NCI-H2227 (cell line): Measurements from ENCODE around the gene MLST8.
A peak's percentile ranks its signal among the peaks of the same experiment; 100 is the strongest.
"Not testable (repeated sequence)": the region's sequence is repeated elsewhere in the genome, so short reads cannot be mapped to it uniquely, and the experiment has no call there.

Experiments
- DNase-seq: peaks from one replicate; lab custom pipeline; 2025; ENCODE audit not compliant: unreplicated experiment; lab: John Stamatoyannopoulos, UW

Gene MLST8

DNA sequence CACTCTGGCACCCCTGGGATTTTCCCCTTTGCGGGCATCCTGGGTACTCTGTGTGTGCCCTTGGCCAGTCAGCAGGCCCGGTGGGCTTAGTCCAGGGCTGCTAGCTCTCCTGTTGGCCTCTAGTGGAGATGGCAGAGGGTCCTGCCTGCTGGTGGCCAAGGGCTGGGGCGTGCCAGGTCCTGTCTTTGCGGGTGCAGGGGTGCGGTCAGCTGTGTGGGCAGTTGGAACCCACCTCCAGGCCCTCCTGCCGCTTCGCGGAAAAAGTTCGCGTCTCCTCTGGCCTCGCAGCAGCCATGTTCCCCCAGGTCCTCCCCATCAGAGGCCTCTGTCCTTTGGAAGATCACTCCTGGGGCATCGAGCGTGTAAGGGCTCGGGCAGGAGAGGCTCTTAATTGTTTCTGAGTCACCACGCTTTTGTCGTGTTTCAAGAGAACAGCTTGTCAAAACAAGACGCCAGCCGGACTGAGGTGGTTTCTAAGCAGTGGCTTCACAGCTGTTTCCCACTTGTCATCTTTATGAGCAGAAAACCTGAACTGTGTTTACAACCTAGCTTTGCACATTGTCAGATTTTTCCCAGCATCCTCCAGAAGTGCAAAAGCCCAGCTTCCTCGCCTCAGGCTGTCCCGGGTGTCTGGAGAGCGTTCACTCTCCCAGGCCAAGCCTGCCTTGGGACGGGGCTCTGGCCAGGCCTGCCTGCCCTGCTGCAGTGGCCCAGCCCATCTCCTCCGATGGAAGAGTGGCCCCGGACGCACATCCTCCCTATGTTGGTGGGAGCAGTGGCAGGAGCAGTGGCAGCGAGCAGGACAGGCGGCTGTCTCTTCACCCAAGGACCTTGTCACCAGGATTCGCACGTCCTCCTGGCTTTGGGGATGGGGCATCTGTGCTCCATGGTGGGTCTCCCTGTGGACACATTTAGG lies 26.0 kb downstream of the MLST8 start:
- peak; percentile 24 for DNase-seq

DNA sequence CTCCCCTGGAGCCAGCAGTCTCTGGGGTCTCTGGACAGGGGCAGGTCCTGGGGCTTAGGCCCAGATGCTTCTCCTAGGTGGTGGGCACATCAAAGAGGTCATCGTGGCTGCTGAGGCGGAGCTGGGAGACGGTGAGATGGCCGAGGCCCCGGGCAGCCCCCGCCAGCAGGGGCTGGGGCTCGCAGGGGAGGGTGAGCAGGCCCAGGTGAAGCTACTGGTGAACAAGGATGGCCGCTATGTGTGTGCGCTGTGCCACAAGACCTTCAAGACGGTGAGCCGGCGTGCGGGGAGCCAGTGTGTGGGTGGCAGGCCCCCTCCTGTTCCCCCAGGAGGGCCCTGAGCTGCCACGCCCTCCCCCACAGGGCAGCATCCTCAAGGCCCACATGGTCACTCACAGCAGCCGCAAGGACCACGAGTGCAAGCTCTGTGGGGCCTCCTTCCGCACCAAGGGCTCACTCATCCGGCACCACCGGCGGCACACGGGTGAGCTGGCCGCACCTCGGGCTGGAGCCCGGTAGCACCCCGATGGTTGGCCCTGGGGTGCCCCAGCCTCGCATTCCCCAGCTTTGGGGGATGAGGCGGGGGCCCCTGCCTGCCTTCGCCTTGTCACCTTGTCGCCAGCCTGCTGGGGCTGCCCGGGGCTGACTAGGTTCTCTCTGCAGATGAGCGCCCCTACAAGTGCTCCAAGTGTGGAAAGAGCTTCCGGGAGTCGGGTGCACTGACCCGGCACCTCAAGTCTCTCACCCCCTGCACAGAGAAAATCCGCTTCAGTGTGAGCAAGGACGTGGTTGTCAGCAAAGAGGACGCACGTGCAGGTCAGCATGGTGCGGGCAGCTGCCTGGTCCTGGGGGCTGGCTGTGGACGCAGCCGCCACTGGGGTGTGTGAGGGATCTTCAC lies 27.1 kb downstream of the MLST8 start:
- no peak for DNase-seq

DNA sequence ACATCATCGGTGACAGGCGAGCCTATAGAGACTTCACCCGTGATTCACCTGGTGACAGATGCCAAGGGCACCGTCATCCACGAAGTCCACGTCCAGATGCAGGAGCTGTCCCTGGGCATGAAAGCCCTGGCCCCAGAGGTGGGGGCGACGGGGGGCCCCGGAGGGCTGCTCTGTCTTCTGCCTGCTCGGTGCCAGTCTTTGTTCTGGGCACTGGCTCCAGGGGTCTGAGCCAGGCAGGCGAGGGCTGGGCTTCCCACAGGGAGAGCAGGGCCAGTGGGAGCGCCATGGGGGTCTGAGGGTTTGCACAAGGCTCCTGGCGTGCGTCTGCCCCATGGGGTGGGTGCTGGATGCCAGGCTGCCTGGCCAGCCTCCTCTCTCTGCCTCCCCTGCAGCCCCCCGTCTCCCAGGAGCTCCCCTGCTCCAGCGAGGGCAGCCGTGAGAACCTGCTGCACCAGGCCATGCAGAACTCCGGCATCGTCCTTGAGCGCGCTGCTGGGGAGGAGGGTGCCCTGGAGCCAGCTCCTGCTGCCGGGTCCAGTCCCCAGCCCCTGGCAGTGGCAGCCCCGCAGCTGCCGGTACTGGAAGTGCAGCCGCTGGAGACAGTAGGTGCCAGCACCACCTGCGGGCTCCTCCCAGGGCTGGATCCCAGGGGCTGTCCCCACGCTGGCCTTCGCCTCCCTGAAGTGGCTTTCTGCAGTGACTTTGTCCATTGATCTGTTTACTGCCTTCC lies 28.0 kb downstream of the MLST8 start:
- DNase-seq = no peak

DNA sequence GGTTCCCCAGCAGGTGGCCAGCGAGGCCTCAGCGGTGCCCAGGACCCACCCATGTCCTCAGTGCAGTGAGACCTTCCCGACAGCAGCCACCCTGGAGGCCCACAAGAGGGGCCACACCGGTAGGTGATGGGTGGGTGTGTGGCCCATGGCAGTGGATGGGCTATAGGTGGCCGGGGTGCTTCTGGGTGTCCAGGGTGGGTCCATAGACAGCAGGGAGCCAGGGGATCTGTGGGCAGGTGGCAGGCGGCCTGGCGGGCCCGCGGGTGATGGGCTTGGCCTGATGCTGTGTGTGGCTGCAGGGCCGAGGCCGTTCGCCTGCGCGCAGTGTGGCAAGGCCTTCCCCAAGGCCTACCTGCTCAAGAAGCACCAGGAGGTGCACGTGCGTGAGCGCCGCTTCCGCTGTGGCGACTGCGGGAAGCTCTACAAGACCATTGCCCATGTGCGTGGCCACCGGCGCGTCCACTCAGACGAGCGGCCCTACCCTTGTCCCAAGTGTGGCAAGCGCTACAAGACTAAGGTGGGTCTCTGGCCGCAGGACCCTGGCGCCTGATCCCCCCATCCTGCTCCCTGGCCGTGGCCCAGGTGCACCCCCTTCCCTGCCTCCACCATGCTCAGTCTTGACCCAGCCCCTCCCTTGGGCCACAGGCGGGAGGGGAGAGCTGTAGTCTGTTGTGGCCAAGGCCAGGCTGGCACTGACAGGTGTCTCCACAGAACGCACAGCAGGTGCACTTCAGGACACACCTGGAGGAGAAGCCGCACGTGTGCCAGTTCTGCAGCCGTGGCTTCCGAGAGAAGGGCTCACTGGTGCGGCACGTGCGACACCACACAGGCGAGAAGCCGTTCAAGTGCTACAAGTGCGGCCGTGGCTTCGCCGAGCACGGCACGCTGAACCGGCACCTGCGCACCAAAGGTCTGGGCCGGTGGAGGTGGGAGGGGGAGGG lies 28.9 kb downstream of the MLST8 start:
- no peak for DNase-seq

DNA sequence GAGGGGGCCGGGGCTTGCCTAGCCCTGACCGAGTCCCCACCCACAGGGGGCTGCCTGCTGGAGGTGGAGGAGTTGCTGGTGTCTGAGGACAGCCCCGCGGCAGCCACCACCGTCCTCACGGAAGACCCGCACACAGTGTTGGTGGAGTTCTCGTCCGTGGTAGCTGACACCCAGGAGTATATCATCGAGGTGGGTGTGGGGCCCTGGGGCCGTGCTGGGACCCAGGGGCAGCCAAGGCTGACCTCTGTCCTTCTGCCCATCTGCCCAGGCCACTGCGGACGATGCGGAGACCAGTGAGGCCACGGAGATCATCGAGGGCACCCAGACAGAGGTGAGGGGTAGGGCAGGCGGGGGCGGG lies 29.5 kb downstream of the MLST8 start:
- no peak for DNase-seq

DNA sequence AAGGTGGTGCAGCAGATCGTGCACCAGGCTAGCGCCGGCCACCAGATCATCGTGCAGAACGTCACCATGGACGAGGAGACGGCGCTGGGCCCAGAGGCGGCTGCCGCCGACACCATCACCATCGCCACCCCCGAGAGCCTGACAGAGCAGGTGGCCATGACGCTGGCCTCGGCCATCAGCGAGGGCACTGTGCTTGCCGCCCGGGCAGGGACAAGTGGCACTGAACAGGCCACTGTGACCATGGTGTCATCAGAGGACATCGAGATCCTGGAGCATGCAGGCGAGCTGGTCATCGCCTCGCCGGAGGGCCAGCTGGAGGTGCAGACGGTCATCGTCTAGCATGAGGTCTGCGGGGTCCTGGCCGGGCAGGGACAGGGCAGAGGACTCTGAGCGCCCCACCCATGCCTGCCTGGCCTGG lies 30.0 kb downstream of the MLST8 start:
- no peak for DNase-seq

DNA sequence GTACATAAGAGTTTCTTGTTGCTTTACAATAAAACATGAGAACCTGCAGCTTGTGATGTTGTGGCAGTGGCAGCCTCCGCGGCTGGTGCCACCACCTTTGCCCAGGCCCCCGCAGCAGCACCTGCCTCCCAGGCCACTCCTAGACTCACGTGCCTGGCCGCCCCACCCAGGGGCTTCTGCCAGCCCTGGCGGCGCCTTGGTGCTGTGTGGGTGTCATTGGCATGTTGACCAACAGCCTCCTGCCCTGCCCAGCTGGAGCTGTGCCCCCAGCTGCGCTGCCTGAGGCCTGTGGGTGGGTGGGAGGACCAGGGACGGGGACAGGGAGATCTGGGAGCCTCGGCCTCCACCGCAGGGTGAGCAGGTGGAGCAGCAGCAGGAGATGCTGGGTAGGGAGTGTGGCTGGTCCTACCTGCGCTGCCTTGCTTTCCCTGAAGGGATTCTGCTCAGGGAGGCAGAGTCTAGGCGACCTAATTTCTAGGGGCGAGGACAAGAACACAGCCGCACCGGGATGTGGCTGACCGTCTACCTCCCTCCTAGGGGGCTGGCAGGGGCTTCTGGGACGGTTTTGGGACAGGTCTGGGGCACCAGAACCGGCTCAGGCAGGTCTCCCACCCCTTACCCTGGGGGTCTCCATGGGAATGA lies 30.6 kb downstream of the MLST8 start:
- DNase-seq = no peak

DNA sequence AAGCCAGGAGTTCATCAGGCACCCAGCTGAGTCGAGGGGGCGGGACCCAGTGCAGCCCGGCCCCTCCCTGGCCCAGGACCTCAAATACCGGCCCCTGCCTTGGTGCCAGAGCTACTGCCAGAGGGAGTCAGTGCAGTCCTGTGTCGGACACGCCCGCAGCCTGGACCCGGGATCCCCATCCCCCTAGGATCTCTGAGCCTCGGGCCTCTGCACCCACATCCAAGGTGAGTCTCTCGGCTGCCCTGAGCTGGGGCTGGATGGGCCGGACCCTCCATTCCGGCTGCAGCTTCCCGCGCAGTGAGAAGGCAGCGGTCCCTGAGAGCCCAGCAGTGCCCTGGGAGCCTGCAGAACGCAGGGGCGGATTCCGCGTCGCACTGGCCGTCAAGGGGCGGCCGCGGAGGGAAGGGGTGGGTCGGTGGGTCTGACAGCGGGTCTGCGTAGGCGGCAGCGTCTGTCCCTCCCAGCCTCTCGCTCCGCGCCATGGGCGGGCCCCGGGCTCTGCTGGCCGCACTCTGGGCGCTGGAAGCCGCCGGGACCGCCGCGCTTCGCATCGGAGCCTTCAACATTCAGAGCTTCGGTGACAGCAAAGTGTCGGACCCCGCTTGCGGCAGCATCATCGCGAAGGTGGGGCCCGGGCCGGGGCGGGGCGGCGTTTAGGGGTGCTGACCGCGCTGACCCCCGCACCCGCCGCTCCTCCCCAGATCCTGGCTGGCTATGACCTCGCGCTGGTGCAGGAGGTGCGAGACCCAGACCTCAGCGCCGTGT lies 31.3 kb downstream of the MLST8 start, which contains the start of gene DNASE1L2:
Gene DNASE1L2 (plus strand): TSS at position 108 of the 765 bp plus-strand sequence. CDS start 373 bp downstream, at position 481.
- DNase-seq = peak; percentile 74

DNA sequence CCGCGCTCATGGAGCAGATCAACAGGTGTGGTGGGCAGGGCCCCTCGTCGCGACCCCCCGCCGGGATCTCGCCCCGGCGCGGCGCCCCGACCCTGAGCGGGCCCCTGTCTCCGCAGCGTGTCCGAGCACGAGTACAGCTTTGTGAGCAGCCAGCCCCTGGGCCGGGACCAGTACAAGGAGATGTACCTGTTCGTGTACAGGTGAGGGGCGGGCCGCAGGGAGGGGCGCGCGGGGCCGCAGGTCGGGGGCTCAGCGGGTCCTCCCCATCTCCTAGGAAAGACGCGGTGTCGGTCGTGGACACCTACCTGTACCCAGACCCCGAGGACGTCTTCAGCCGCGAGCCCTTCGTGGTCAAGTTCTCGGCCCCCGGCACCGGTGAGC lies 31.8 kb downstream of the MLST8 start:
- DNase-seq = no peak

DNA sequence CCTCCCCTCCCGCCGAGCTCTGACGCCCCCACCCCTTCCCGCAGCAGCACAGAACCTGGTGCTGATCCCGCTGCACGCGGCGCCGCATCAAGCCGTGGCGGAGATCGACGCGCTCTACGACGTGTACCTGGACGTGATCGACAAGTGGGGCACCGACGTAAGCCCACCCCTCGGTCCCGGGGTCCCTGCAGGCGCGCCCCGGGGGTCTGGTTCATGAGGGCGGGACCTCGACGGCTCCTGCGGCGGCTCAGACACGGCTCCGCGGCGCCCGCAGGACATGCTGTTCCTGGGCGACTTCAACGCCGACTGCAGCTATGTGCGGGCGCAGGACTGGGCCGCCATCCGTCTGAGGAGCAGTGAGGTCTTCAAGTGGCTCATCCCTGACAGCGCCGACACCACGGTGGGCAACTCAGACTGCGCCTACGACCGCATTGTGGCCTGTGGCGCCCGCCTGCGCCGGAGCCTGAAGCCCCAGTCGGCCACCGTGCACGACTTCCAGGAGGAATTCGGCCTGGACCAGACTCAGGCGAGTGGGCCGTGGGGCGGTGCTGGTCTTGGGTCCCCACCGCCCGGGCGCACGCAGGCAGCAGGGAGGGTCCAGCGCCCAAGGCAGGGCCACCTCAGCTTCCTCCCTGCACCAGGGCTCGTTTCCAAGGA lies 32.4 kb downstream of the MLST8 start:
- DNase-seq = no peak

DNA sequence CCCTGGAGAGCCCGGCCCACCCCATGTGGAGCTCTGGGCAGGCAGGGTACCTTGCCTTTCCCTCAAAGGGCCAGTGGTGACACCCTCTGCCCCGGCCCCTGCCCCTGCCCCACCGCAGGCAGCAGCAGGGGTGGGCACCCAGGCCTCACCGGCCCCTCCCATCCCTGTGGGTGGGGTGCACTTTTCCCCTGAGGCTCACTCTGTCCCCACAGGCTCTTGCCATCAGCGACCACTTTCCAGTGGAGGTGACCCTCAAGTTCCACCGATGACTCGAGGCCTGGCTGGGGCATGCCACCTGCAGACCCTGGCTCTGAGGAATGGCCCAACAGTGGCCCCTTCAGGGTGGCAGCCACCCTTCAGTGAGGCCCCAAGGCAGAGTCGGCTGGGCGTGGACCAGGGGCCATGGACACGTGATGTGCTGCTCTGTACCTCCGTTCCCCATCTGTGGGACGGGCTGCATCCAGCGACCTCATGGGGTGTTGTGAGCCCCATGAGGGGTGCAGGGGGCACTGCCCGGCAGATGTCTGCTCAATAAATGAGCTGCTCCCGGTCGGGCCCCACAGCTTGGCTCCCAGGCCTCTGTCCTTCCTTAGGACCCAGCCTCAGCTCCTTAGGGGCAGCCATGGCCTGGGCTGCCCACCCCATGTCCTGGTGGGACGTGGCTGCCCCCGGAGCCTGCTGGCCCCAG lies 33.0 kb downstream of the MLST8 start:
- no peak for DNase-seq

DNA sequence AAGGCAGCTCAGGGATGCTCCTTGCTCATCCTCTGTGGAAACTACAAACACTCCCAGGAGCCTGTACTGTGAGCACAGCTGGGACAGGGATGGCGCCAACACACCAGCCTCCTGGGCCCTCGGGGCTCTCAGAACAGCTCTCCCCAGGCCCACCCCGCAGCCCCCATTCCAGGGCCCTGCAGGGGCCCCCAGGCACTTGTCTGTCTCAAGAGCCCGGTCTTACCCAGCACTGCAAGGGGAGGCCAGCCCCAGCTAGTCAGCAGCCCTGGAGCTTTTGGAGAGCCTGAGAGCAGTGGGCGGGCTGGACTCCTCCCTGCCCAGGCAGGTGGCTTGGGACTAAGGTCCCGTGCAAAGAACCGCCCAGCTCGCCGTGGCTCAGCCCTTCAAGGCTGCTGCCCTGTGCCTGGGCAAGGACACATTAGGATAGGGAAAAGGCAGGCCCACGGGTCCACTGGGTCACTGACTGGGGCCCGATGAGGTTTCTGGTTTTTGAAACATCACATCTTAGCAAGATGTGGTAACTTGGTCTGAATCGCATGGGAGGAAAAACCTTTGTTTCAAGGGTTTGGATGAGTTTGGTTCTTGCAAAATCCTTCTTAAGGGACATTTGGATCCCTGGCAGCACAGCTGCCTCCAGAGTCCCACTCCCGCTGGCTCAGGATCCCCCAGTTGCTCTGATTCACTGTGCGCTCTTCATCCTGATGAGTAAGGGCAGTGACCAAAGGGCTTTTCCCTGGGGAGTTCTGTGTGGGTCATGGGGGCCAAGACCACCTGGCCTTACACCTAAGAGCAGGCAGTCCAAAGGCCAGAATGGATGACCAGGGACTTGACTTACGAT lies 33.8 kb downstream of the MLST8 start:
- peak; percentile 19 for DNase-seq

DNA sequence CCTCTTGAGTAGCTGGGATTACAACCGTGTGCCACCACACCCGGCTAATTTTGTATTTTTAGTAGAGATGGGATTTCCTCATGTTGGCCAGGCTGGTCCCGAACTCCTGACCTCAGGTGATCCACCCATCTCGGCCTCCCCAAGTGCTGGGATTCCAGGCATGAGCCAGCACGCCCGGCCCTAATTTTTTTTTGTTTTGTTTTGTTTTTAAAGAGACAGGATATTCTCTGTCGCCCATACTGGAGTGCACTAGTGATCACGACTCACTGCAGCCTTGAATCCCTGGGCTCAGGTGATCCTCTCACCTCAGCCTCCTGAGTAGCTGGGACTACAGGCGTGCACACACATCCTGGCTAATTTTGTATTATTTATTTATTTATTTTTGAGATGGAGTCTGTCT lies 35.1 kb downstream of the MLST8 start:
- DNase-seq = not testable (repeated sequence)

DNA sequence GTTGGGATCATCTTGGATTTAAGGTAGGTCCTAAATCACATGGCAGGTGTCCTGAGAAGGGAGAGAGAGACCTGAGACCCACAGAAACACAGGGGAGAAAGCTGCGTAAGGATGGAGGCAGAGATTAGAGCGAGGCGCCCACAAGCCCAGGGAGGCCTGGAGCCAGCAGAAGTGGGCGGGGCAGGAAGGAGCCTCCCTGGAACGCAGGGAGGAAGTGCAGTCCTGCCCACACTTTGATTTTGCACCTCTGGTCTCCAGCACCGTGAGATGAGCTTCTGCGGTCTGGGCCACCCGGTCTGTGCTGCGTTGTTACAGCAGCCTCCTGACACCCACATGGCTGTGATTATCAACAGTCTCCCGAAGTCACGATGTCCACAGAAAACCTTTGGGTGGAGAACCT lies 37.3 kb downstream of the MLST8 start:
- no peak for DNase-seq

DNA sequence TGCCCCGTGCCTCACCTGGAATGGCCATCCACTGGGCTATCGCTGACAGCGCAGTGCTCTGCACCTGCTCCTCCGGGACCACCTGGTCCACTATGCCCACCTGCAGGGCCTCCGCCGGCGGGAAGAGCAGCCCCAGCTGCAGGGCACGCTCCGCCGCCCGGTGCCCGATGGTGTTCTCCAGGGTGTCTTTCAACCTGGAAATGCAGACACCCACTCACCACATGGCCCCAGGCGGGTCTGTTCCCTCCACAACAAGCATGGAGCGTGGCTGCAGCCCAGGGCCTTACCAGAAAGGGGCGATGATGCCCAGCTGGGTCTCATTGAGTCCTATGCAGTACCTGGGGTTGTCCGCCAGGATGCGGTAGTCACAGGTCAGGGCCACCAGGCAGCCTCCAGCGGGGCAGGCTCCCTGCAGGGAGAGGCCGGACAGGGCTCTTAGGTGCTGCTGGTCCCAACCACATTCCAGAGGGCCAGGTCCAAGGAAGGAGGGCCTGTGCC lies 37.8 kb downstream of the MLST8 start:
- no peak for DNase-seq

DNA sequence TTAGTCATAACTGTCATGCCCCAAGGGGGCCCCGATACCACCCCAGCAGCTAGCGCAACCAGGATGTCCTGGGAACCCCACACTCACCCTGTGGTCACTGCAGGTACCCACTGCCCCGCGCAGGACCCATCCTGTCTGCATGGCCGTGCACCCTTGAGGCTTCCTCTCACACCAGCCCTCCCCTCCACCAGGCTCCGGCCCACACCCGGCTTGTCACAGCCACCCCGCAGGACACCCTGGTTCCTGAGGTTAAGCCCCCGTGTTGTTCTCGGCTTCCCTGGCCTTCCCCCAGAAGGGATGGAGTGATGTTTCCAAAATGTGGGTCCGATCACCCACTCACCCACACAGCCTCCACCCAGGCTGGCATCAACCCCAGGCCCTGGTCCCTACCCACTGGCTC lies 38.5 kb downstream of the MLST8 start:
- no peak for DNase-seq

DNA sequence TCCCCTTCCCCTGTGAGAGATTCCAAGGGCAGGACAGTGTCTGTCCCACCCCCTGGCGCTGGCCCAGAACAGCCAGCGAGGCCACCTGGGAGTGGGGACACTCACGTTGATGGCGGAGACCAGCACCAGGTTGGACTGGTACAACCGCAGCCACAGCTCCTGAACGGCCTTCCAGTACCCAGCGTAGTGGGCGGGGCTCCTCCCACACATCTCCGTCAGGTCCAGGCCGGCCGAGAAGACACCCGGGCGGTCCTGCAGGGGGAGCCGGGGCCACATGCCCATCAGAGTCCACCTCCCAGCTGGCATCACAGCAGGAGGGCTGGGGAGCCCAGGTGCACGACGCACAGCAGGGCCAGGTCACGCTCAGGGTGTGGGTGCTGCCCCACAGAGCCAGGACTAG lies 39.0 kb downstream of the MLST8 start:
- no peak for DNase-seq
